IMR-90 (cell line): ENCODE measurements around the gene RDH13. TPM values are rescaled to one million over a fixed set of nuclear protein-coding genes. Genes with fewer than 3 reads are reported as not detected.
"Not testable (repeated sequence)": the region's sequence is repeated elsewhere in the genome, so short reads cannot be mapped to it uniquely, and the experiment has no call there.

Experiments used
- ATAC-seq: fragments of 200-7000 bp; cut with Tn5 transposase; 2 replicates; pipeline ENCODE4 v1.9.1; 2020; ENCODE audit warnings: low read depth, mild to moderate bottlenecking, moderate library complexity
- BruUV-seq: library from RNA; stranded (reverse); fragments of 400-500 nt; replicated peaks from 2 replicates; lab custom pipeline; 2021; lab: Mats Ljungman, UMichigan
- CTCF ChIA-PET: fragments of 300-600 bp; formaldehyde crosslinking; extraction: SDS; loops from one replicate; lab custom pipeline; 2021; ENCODE audit warnings: antibody characterized with exemption; lab: Yijun Ruan, JAX
- POLR2A ChIA-PET: fragments of 300-600 bp; sonication (Branson Sonifier 250); formaldehyde crosslinking; loops from one replicate; lab custom pipeline; 2022; ENCODE audit warnings: antibody characterized with exemption; ENCODE audit not compliant: unreplicated experiment; lab: Charles Lee
- DNase-seq: peaks from one replicate; pipeline ENCODE4 v3.0.0; 2013
- H2AFZ ChIP-seq: replicated peaks from 2 replicates; pipeline ENCODE3; 2013; ENCODE audit warnings: low read length, mild to moderate bottlenecking; ENCODE audit not compliant: poor library complexity
- H2AK5ac ChIP-seq: 2 replicates; pipeline ENCODE4 v1.6.1; 2013; ENCODE audit warnings: low read depth, low read length, inconsistent platforms
- H2AK9ac ChIP-seq: replicated peaks from 2 replicates; pipeline ENCODE3; 2013; ENCODE audit warnings: mild to moderate bottlenecking, low read depth, low read length, moderate library complexity; ENCODE audit not compliant: poor library complexity
- H2BK120ac ChIP-seq: 2 replicates; pipeline ENCODE4 v1.6.1; 2013; ENCODE audit warnings: low read depth, low read length, inconsistent platforms
- H2BK15ac ChIP-seq: 3 replicates; pipeline ENCODE4 v1.6.1; 2013; ENCODE audit warnings: low read depth, low read length, inconsistent platforms
- H2BK20ac ChIP-seq: 2 replicates; pipeline ENCODE4 v1.6.1; 2013; ENCODE audit warnings: low read depth, mild to moderate bottlenecking, inconsistent platforms, low read length, moderate library complexity
- H2BK5ac ChIP-seq: 2 replicates; pipeline ENCODE4 v1.6.1; 2013; ENCODE audit warnings: mild to moderate bottlenecking, low read depth, low read length, inconsistent platforms; ENCODE audit not compliant: poor library complexity, severe bottlenecking
- H3K14ac ChIP-seq: replicated peaks from 2 replicates; pipeline ENCODE4 v1.6.1; 2013; ENCODE audit warnings: low read depth, low read length, inconsistent platforms
- H3K18ac ChIP-seq: 2 replicates; pipeline ENCODE4 v1.6.1; 2013; ENCODE audit warnings: low read depth, low read length, control low read depth
- H3K23ac ChIP-seq: 2 replicates; pipeline ENCODE4 v1.6.1; 2013; ENCODE audit warnings: low read depth, low read length, inconsistent platforms
- H3K27ac ChIP-seq: 2 replicates; pipeline ENCODE4 v1.5.1; 2013; ENCODE audit warnings: mild to moderate bottlenecking, control low read depth, low read length; ENCODE audit not compliant: insufficient read depth
- H3K27me3 ChIP-seq: 2 replicates; pipeline ENCODE4 v1.6.1; 2013; ENCODE audit warnings: low read length; ENCODE audit not compliant: control insufficient read depth, insufficient read depth
- H3K36me3 ChIP-seq: 2 replicates; pipeline ENCODE4 v1.6.1; 2013; ENCODE audit warnings: low read length, mixed read lengths; ENCODE audit not compliant: control insufficient read depth, insufficient read depth
- H3K4ac ChIP-seq: 2 replicates; pipeline ENCODE4 v1.6.1; 2013; ENCODE audit warnings: low read depth, low read length, inconsistent platforms
- H3K4me1 ChIP-seq: 2 replicates; pipeline ENCODE4 v1.6.1; 2013; ENCODE audit warnings: low read length, mixed read lengths; ENCODE audit not compliant: control insufficient read depth, insufficient read depth
- H3K4me2 ChIP-seq: 2 replicates; pipeline ENCODE4 v1.6.1; 2013; ENCODE audit warnings: low read depth, mild to moderate bottlenecking, control low read depth, low read length, moderate library complexity
- H3K4me3 ChIP-seq: 2 replicates; pipeline ENCODE4 v1.5.1; 2013; ENCODE audit warnings: low read depth, mild to moderate bottlenecking, control low read depth, low read length, moderate library complexity; ENCODE audit not compliant: insufficient read depth
- H3K56ac ChIP-seq: 2 replicates; pipeline ENCODE4 v1.6.1; 2013; ENCODE audit warnings: low read length, inconsistent platforms; ENCODE audit not compliant: insufficient read depth; ENCODE audit errors: extremely low read depth
- H3K79me1 ChIP-seq, 2 experiments: 2 replicates each; pipeline ENCODE4 v1.6.1; 2013; ENCODE audit warnings: low read length in 2 of 2, inconsistent platforms in 1 of 2, low read depth in 1 of 2
- H3K9ac ChIP-seq: 2 replicates; pipeline ENCODE4 v1.6.1; 2013; ENCODE audit warnings: low read depth, low read length, control low read depth
- H3K9me1 ChIP-seq: 2 replicates; pipeline ENCODE4 v1.6.1; 2013; ENCODE audit warnings: low read length, inconsistent platforms; ENCODE audit not compliant: insufficient read depth
- H3K9me3 ChIP-seq: 2 replicates; pipeline ENCODE4 v1.6.1; 2013; ENCODE audit warnings: low read length; ENCODE audit not compliant: control insufficient read depth, insufficient read depth
- H4K20me1 ChIP-seq: 2 replicates; pipeline ENCODE4 v1.6.1; 2013; ENCODE audit warnings: low read length, inconsistent platforms; ENCODE audit not compliant: insufficient read depth
- H4K5ac ChIP-seq: 2 replicates; pipeline ENCODE4 v1.6.1; 2013; ENCODE audit warnings: mild to moderate bottlenecking, low read depth, low read length, control low read depth
- H4K8ac ChIP-seq, 2 experiments: 2 replicates each; pipeline ENCODE4 v1.6.1; 2013; ENCODE audit warnings: low read depth in 2 of 2, low read length in 2 of 2, control low read depth in 1 of 2, inconsistent platforms in 1 of 2
- H4K91ac ChIP-seq: 2 replicates; pipeline ENCODE4 v1.6.1; 2013; ENCODE audit warnings: low read depth, low read length, inconsistent platforms; ENCODE audit not compliant: insufficient read depth
- WGBS, 2 experiments: methylation state at CpG; one replicate each; pipeline versions ENCODE4 v1.1.5 to v1.1.7; 2013; ENCODE audit warnings: missing lambda C conversion rate in 2 of 2; ENCODE audit not compliant: insufficient read length in 1 of 2; ENCODE audit errors: extremely low coverage in 2 of 2; 5-methylcytosine and 5-hydroxymethylcytosine counted together
- dilution Hi-C: fragments of 300-500 bp; cut with HindIII; formaldehyde crosslinking; loops from one replicate; pipeline ENCODE4 v1.14.3; 2018; ENCODE audit warnings: low sequenced_read_pairs; ENCODE audit not compliant: unreplicated experiment
- in situ Hi-C: fragments of 300-500 bp; cut with MboI; formaldehyde crosslinking; loops from 3 replicates; pipeline ENCODE4 v1.14.3; 2019; ENCODE audit warnings: low sequenced_read_pairs, inconsistent platforms, mixed read lengths
- intact Hi-C: fragments of 100-400 bp; cut with micrococcal nuclease; formaldehyde crosslinking; loops from 2 replicates; pipeline ENCODE4 v1.10.0; 2022
- polyA plus RNA-seq, 3 experiments: library from polyadenylated mRNA; depleted of rRNA; stranded (reverse); fragments of >200 nt; gene quantifications; 2 replicates each; pipeline ENCODE4 v1.2.3, GENCODE V29; 2012; ENCODE audit warnings: low replicate concordance in 1 of 3
- total RNA-seq: library from RNA; depleted of rRNA; stranded (reverse); fragments of >200 nt; gene quantifications from 2 replicates; pipeline ENCODE4 v1.2.3, GENCODE V29; 2012

RDH13 gene
- total and polyA plus RNA-seq, 2 of the 4 experiments (the other 2 are of a cell fraction) = 7.5 to 7.8 TPM

- in situ Hi-C loops = loop anchor here (25.0 kb wide), 1 partner anchor 530 kb away; the partner anchor contains the start of genes CCDC106, ZNF580 and ZNF581
- H3K23ac ChIP-seq, H2AK9ac ChIP-seq, dilution Hi-C loops, H3K27me3 ChIP-seq, H2BK20ac ChIP-seq, ATAC-seq, H2BK15ac ChIP-seq, H4K91ac ChIP-seq, H3K4me2 ChIP-seq, intact Hi-C loops, H3K9me3 ChIP-seq, H4K8ac ChIP-seq, H3K9ac ChIP-seq, H2BK5ac ChIP-seq, H2BK120ac ChIP-seq, H3K18ac ChIP-seq, H3K9me1 ChIP-seq, H3K56ac ChIP-seq, H3K4me1 ChIP-seq, H2AFZ ChIP-seq, BruUV-seq, POLR2A ChIA-PET, H3K4me3 ChIP-seq, H4K5ac ChIP-seq, H3K27ac ChIP-seq, H3K14ac ChIP-seq, CTCF ChIA-PET, H3K4ac ChIP-seq, DNase-seq, H2AK5ac ChIP-seq: not testable (repeated sequence)
- peaks cover 47% of the 10 kb centered on the region for H4K20me1 ChIP-seq
- peaks cover 42 to 66% of the 10 kb centered on the region in 2 experiments for H3K79me1 ChIP-seq
- WGBS, 2 experiments = no CpG with 5 or more reads among the region's 3 CpGs
- peaks cover 41% of the 10 kb centered on the region for H3K36me3 ChIP-seq
Observed at GRCh38 chr19:55107252-55107651, 44.3 kb upstream of the RDH13 start.
